ENCODE measurements around the gene UTP20.

Gene UTP20

DNA sequence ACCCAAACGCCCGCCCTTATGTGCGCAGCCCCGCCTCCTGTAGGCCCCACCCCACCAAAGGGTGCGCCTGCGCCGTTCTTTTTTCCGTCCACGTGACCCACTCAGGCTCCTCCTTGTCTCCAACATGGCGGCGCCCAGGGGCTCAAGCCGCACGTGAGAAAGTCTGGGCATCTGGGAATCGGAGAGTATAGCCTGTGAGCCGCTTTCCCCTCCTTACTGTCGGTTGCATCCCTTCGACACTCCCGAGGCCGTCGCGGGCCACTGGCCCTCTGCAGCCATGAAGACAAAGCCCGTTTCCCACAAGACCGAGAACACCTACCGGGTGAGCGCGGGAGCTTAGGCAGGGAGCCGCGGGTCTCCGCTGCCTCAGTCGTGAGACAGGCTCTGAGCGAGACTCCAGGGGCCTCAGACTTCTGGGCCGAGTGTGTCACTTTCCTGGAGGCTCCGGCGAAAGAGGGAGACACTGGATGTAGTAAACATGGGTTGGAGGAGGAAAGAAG, at the start of gene UTP20:
Gene UTP20, plus strand, starts transcription at position 100 of the 500 bp plus-strand sequence. Its CDS starts 178 bp downstream, at position 278.
- peak; percentile 88 to 95 (median 88) for DNase-seq (ENCODE audit: low read depth in 2 of 3, low spot score in 1 of 3)

DNA sequence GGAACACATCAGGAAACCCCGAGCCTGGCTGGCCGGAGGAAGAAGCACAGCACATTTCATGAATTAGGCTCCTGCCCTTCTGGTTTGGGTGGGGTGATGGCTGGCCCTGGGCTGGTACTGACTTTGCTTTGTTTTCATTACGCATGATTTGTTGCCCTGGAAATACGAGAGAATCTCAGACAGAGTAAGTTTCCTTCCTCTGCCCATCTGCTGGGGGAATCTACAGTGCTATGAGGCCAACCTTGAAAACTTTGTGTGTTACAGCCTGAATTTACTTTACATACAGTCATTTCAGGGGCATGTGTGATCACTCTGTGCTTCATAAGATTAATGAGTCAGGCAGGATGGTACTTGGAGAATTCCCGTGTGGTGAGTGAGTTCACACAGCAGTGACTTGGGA, 49.4 kb upstream of the UTP20 start:
- DNase-seq (ENCODE audit: low read depth in 2 of 3, low spot score in 1 of 3), result no peak

DNA sequence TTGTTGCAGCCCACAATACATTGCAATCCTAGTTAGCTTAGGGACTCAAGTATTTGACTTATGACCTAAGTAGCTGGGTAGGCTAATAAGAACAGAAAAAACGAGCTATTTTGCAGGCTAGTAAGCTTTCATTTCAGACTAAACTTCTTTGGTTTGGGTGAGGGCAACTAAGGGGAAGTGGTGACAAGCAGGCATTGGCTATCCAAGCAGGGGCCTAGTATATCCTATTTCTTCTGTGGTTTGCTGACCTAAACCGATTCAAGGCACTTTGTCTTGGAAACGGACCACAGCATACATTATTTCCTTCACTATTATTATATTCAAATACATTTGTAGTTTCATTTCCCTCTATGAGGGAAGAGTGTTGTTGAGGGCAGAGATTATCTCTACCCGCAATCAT, 48.3 kb upstream of the UTP20 start:
- DNase-seq (ENCODE audit: low read depth in 2 of 3, low spot score in 1 of 3), result no peak

DNA sequence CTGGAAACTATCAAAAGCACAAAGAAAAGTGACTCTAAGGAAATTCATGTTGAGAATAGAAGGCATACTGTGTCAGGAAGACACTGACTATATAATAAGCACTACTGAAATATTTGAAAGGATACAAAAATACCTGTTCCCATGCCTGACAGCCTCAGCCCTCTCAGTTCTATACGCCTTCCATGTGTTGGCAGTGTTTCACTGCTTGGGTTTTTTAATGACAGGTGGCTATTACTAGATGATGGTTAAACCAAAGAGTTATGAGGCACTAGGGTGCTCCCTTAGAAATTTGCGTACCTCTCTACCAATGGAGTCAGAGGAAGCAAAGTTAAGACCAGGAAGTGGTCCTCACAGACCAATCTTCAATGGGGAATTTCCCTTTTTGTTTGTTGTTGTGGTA, 44.2 kb upstream of the UTP20 start:
- DNase-seq (ENCODE audit: low read depth in 2 of 3, low spot score in 1 of 3), result no peak

DNA sequence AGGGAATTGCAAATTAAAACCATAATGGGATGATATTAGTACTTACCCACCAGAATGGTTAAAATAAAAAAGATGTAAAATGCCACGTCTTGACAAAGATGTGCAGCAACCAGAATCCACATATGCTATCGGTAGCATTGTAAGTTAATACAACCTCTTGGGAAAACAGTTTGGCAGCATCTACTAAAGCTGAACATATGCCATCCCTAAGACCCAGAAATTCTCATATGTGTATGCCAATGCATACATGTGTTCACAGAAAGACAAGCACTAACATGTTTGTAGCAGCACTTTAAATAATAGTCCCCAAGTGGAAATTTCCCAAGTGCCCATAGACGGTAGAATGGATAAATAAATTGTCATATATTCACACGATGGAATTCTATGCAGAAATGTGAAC, 41.6 kb upstream of the UTP20 start:
- DNase-seq (ENCODE audit: low read depth in 2 of 3, low spot score in 1 of 3), result no peak

DNA sequence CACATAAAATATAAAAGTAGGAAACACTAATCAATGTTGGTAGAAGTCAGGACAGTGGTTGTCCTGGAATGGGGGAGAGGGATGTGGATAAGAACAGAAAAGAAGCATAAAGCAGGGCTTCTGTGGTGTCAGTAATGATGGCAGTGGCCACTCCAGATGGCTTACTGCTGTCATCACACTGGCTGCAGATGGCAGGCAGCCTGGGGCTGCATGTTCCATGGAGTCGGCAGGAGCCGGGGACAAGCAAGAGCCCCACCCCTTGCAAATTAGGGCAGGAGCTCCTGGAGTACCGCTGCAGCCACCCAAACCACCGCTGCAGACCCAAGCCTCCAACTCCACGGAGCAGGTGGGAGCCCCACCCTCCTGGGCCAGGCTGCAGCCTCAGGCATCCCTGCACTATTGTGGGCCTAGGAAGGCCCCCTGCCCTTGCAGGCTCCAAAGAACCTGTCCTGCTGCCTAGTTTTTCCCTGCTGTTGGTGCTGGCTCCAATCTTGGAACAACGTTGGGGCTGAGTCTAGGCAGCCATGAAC, 41.0 kb upstream of the UTP20 start:
- DNase-seq (ENCODE audit: low read depth in 2 of 3, low spot score in 1 of 3), result no peak

DNA sequence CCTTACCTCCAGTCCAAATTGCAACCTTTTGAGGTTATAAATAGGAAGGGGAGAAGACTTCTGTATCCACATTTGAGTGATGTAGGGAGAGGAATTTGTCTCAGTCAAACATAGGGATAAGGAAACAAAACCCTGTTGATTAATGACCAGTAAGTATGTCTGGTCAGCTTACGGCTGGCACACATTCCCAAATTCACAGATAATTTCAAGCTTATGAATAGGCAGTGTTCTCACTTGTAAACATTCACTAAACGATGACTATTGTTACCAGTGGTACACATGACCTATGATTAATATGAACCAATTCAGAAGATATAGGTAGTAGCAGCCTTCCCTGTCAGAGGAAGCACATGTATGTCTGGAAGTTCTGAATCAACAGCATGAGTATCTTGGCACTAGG, 36.8 kb upstream of the UTP20 start:
- DNase-seq (ENCODE audit: low read depth in 2 of 3, low spot score in 1 of 3), result no peak

DNA sequence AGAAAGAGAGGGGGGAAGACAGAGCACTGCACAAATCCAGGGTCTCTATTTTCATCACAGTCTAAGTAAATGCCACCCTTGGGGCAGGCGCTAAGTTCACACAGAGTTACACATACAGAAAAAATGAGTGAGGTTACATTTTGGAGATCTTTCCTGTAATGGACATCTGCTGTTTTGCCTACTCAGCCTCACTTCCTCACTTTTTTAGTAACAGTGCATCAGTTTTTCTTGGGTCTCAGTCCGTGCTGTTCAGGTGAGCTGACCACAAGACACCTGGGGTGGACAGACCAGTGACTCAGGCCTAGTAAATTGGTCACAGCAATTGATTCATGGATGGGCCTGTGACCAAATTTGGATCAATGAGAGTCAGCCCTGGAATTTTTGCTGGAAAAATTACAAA, 36.3 kb upstream of the UTP20 start:
- DNase-seq (ENCODE audit: low read depth in 2 of 3, low spot score in 1 of 3), result no peak

DNA sequence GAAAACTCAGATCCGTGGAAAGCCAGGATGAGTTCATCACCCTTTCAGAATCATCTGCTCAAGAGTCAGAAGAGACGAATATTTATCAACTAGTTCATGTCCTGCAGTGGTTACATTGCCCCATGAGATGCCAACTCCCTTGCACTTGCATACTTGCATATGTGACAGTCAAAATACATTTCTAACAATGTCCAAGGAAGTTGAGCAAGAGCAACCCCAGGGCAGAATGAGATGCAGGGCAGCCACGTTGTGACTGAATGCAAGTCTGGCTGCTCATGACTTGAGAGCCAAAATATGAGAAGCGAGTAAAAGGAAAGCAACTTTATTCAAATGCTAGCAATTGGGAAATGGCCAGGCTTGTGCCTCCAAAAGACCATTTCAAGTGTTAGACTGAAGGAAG, 23.6 kb upstream of the UTP20 start:
- DNase-seq (ENCODE audit: low read depth in 2 of 3, low spot score in 1 of 3), result no peak

DNA sequence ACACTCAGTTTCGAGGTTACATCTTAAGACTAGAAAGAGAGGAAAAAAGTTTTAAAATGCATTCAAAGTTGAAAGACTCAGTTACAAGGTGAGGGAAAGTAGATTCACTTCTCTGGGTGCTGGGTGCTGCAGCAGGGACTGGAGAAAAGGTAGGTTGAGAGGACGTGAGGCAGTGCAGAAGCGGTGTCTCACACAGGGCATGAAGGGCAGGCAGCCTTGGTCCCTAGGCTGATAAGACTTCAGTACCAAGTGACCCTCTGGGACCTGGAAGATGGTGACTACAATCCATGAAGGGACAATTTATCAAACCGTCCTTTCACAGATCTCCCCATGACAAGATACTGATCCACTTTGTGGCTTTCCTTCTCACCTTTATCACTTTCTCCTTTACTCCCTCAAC, 22.5 kb upstream of the UTP20 start:
- no peak for DNase-seq (ENCODE audit: low read depth in 2 of 3, low spot score in 1 of 3)

DNA sequence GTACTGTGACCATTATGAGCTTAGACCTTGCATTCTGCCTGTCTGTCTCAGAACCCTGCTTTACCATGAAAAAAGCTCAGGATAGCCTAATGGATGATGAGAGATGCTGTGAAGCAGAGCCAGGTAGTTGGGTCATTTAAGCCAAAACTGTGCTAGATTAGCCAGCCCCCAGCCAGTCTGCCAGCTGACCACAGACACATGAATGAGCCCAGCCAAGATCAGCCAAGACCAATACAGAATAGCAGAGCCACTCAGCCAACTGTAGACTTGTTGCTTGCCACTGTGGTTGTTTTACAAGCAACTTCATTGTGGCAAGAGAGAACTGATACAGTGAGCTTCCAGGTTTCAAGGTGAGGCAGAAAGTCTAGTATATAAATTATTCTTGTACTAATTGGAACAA, 12.8 kb upstream of the UTP20 start:
- DNase-seq (ENCODE audit: low read depth in 2 of 3, low spot score in 1 of 3), result no peak

DNA sequence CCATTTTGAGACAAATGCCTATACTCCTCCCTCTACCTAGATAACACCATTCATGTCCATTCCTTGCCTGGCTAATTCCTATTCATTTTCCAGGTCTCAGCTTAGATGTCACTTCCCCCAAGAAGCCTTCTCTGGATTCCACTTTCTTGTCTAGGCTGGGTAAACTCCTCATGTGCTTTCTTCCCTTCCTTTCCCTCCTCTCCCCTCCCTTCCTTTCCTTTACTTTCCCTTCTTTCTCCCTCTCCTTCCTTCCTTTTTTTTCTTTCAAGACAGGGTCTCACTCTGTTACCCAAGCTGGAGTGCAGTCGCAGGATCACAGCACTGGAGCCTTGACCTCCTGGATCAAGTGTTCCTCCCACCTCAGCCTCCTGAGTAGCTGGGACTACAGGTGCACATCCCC, 3.5 kb upstream of the UTP20 start:
- DNase-seq (ENCODE audit: low read depth in 2 of 3, low spot score in 1 of 3), result no peak

DNA sequence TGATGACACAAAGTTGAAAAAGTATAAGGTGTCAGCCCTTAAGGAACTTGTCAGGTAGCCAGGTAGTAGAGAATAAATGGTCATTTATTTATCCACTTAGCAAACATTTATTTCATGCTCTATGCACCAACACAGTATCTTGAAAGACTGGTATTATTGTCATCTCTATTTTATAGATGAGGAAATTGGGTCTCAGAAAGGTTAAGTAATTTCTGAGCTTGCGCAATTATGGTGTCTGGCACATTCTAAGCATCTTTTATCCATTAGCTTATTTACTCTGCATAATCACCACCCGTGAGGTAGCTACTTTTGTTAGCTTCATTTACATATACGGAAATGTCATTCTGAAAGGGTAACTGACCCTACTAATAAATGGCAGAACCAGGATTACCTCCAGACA, 2.5 kb upstream of the UTP20 start:
- no peak for DNase-seq (ENCODE audit: low read depth in 2 of 3, low spot score in 1 of 3)

DNA sequence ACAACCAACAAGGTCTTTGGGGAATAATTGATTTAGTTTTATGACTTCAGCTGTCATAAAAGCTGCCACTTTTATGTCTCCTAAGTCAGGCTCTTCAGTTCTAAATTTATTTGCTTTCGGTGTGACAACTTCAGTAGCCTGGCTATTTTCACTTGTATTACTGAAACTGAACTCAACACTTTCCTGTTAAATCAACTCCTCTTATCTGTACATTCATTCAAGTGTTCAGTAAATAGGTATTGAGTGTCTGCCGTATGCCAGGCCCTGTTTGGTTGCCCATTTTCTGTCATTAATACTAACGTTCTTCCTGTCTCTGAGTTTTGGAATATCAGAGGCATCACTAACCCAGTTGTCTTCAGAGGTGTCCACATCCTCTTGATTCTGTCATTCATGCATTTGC, 7.5 kb downstream of the UTP20 start:
- no peak for DNase-seq (ENCODE audit: low read depth in 2 of 3, low spot score in 1 of 3)

DNA sequence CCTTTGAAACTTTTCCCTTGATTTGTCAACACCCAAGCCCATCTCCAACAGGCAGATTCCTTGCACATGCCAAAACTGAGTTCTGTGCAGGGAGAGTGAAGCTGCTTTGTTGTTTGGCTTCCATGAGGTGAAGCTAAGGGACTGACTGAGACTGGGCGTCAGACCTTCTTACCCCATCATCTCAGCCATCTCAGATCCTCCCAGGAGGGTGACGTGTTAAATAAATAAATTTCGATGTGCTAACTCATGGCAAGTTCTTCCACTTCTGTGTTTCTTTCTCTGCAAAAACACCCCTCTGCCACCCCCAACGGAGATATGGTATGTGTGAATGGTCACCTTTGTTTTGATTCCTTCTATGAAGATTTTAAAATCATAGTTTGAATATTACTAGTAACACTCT, 17.8 kb downstream of the UTP20 start:
- DNase-seq (ENCODE audit: low read depth in 2 of 3, low spot score in 1 of 3), result no peak

DNA sequence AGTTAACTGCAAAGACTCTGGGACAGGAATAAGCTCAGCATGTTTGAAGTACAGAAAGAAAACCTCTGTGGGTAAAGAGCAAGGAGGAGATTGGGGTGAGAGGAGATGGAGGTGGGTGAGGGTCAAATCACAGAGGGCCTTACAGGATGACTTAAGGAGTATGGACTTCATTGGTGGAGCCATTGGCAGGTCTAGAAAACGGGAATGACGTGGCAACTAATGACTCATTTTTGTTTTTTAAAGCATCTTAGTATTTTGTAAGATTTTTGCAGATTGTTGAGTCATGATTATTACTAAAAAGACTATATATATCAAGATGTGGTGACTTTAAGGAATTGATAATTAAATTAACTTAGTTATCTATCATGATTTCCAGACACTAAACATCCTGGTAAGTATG, 18.5 kb downstream of the UTP20 start:
- DNase-seq (ENCODE audit: low read depth in 2 of 3, low spot score in 1 of 3), result no peak

DNA sequence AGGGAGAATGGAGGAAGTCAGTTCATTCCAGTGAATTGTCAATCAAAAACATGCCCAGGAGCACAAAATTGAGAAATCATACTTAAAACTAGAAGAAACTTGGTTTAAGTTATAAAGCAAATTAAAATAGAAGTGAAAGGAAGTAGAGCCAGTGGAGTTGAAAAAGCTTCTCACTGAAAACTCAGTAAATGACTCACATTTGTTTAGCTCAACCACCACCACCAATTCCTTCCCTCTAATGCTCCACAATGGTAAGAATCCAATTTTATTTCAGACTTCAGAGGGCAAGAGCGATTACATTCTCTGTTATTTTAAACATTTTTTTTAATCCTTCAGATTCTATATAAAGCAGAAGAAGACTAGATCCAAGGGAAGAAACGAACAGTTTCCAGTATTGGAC, 19.4 kb downstream of the UTP20 start:
- DNase-seq (ENCODE audit: low read depth in 2 of 3, low spot score in 1 of 3), result no peak

DNA sequence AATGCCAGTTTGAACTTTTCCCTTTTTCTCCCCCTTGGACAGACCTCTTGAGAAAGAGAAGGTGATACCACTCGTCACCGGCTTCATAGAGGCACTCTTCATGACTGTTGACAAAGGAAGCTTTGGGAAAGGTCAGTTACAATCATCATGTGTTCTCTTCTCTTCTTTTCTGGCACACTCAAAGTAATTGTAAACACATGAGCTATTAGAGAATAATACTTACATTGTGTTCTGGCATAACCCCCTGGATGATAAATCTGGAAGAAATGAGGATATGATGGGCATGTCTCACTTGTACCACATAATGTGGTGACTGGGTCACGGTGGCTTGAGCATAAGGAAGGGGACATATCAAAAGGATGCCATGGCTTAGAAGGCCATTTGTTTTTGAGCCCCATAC, 20.0 kb downstream of the UTP20 start:
- no peak for DNase-seq (ENCODE audit: low read depth in 2 of 3, low spot score in 1 of 3)

DNA sequence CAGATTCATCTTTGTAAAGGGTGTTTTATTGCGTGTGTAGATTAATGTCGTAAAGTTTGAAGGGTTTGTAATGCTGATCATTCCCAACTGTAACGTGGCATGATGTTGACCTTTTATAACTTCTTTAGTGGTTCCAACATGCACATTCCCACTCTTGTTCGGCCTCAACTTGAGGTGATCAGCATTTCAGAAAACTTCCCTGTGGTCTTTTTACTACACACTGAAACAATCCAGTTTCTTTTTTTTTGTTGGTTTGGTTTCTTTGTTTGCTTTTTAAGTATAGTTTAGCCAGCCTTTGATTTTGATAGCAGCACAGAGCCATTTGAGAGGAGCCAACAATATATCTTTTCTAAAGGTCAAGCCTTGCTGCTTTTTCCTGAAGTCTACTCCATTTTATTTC, 22.8 kb downstream of the UTP20 start:
- DNase-seq (ENCODE audit: low read depth in 2 of 3, low spot score in 1 of 3), result no peak

DNA sequence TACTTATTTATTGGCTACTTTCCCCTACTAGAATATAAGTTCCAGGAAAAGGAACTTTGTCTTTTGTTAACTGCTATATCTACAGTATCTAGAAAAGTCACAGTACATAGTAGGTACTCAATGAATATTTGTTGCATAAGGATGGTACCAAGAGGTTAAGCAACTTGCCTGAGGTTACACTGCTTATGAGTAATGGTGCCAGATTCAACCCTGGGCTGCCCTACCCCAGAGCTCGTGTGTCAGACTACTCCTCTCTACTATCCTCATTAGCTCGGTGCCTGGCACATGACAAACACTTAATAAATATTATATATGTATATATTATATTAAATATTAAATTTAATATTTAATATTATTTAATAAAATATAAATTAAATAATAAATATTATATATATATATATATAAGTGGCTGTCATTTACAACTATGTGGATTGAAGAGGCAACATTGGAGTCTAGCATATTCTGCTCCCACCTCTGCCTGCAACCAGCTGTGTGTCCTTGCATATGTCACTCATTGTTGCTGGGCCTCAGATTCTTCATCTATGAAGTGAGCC, 25.4 kb downstream of the UTP20 start:
- DNase-seq (ENCODE audit: low read depth in 2 of 3, low spot score in 1 of 3), result no peak

DNA sequence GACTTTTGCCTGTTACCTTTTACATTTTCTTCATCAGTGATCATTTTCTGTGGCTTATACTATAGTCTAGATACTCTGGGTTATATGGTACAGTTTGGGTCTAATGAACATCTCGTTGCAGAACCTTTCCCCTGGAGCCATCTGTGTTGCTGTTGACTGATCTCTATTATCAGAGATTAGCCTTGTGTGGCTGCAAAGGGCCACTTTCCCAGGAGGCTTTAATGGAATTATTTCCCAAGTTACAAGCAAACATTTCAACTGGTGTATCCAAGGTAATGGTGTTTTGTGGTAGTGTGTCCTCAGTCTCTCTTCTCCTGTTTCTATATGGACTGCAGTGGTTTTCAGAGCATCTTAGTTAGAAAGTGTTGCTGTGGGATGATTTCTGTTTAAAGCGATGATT, 25.9 kb downstream of the UTP20 start:
- DNase-seq (ENCODE audit: low read depth in 2 of 3, low spot score in 1 of 3), result no peak

DNA sequence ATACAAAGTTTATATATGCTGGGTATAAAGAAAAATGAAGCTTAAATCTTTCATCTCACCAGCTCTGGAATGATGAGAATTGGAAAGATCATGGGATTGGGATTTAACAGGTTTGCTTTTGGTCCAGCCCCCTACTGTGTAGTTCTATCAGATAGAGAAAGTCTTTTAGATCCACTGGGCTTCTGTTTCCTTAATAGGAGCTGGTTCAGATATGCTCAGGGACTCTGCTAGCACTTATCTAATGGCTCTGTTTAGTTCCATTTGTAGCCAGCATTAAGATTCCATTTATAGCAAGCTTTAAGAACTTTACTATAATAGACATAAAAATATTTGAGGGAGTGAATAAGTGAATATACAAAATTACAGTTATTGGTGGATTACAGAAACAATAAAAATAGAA, 42.6 kb downstream of the UTP20 start:
- no peak for DNase-seq (ENCODE audit: low read depth in 2 of 3, low spot score in 1 of 3)

DNA sequence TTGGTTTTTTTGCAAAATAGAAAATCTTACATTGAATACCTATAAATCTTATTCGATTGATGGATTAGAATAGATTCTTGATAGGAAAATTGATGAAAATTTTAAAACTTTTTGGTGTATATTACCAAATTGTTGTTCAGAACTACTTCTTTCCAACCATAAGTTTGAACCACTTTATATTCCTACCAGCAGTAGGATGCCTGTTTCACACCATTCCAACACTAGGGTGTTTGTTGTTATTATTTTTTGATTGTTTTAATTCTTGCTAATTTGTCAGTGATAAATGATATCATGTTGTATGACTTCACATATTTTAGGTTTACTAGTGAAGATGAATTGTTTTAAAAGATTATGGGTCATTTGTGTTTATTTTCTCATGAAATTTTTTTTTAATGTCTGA, 43.4 kb downstream of the UTP20 start:
- no peak for DNase-seq (ENCODE audit: low read depth in 2 of 3, low spot score in 1 of 3)

DNA sequence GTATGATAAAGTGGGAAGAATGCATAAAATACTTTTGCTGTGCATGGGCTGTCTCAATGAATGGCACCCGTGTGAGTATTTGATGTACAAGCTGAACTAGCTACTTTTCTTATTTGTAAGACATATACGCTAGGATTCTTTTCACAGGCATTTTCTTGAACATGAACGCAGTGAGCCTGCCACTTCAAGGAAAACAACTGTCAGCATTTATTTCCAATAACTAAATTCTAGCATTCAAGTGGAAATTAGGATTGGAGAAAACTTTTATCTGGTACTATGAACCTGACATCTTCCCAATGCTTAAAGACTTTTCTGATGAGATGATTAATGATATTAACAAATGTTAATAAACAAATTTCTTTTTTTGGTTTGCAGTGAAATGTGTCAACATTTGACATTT, 45.7 kb downstream of the UTP20 start:
- no peak for DNase-seq (ENCODE audit: low read depth in 2 of 3, low spot score in 1 of 3)
